ENCODE data around the gene ENDOG. TPM values are rescaled to one million over a fixed set of nuclear protein-coding genes. Genes with fewer than 3 reads are reported as not detected.
"Not testable (repeated sequence)": the region's sequence is repeated elsewhere in the genome, so short reads cannot be mapped to it uniquely, and the experiment has no call there.

ENDOG gene
- total and polyA plus RNA-seq, 2 donors, result 11.0 to 21.5 TPM

- no peak overlapping the region for H3K4me3 ChIP-seq (ENCODE audit: low read length in 2 of 2)
- H3K36me3 ChIP-seq (ENCODE audit: control insufficient read depth in 2 of 2, insufficient read depth in 2 of 2, low read length in 1 of 2), result peaks cover 7 to 28% of the 10 kb centered on the region in 2 donors
- peaks cover 2 to 12% of the 10 kb centered on the region in 2 donors for H3K4me1 ChIP-seq (ENCODE audit: control insufficient read depth in 2 of 2, insufficient read depth in 2 of 2, low read length in 2 of 2)
- no peak overlapping the region for H3K27ac ChIP-seq (ENCODE audit: low read depth in 1 of 2, low read length in 1 of 2)
- H3K27me3 ChIP-seq (ENCODE audit: control insufficient read depth in 2 of 2, insufficient read depth in 1 of 2, low read length in 1 of 2), result no peaks in the 10 kb centered on the region
- WGBS, result 96% methylated on average over 10 of the region's 10 CpGs
- DNase-seq (ENCODE audit: low read depth in 6 of 9, low spot score in 9 of 9), result no peak
- H3K9me3 ChIP-seq (ENCODE audit: control insufficient read depth in 2 of 2, insufficient read depth in 1 of 2, low read length in 1 of 2), result peaks cover 0 to 6% of the 10 kb centered on the region in 2 donors
These were observed 15.4 kb downstream of the ENDOG start for GRCh38 chr9:128833696-128834095.

DNA sequence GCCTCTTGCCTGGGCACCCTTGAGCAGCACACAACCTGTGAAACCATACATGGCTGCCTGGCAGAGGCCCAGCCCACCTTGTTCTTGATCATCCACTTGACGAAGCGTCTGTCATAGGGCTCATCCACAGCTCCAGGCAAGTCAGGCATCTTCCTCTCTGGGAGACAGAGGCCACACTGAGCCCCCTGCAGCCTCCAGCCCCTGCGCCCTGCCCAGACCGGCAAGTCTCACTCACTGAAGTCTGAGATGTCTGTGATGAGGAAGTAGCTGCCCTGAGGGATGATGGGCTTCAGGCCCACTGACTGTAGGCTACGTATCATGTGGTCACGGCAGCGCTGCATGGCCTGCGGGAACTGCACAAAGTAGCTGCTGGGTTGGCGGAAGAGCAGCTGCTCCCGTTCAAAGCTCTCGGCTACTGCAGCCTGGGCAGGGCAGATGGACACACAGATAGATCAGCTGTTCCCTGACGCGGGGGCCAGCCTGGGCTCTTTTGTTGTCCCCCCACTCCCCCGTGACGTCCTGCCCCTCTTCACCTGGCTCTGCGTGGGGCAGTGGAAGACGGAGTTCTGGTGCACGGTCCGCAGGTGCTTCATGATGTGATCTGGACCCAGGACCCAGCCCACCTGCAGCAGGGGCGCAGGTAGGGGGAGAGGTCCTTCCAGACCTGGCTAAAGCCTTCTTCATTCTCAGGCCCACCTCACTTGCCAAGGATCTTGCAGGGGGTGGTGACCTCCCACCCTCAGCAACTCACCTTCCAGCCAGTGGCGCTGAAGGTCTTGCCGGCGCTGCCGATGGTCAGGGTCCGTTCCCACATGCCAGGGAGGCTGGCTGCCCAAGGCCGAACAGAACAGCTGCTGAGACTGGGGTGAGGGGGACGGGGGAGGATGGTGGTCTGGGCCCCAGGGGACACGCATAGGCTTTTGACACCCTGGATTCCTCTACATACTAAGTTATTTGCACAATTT lies 17.2 kb downstream of the ENDOG start:
- Histone ChIP-seq H3K9me3 (ENCODE audit: control insufficient read depth in 2 of 2, insufficient read depth in 1 of 2, low read length in 1 of 2) (no peaks in the 10 kb centered on the region), H3K4me1 (ENCODE audit: control insufficient read depth in 2 of 2, insufficient read depth in 2 of 2, low read length in 2 of 2) (no peaks in the 10 kb centered on the region), H3K27ac (ENCODE audit: low read depth in 1 of 2, low read length in 1 of 2) (no peak overlapping the region), H3K27me3 (ENCODE audit: control insufficient read depth in 2 of 2, insufficient read depth in 1 of 2, low read length in 1 of 2) (no peaks in the 10 kb centered on the region), H3K4me3 (ENCODE audit: low read length in 2 of 2) (no peak overlapping the region), H3K36me3 (ENCODE audit: control insufficient read depth in 2 of 2, insufficient read depth in 2 of 2, low read length in 1 of 2) (peaks cover 7 to 28% of the 10 kb centered on the region in 2 donors)
- no peak for DNase-seq (ENCODE audit: low read depth in 6 of 9, low spot score in 9 of 9)
- WGBS, result 98% methylated on average over 28 of the region's 28 CpGs

GRCh38 chr9:128836509-128837145 lies 18.3 kb downstream of the ENDOG start:
- WGBS, result 94% methylated on average over 14 of the region's 14 CpGs
- no peak overlapping the region for H3K27ac ChIP-seq (ENCODE audit: low read depth in 1 of 2, low read length in 1 of 2)
- H3K4me3 ChIP-seq (ENCODE audit: low read length in 2 of 2), result no peak overlapping the region
- no peaks in the 10 kb centered on the region for H3K4me1 ChIP-seq (ENCODE audit: control insufficient read depth in 2 of 2, insufficient read depth in 2 of 2, low read length in 2 of 2)
- H3K36me3 ChIP-seq (ENCODE audit: control insufficient read depth in 2 of 2, insufficient read depth in 2 of 2, low read length in 1 of 2), result peaks cover 8 to 28% of the 10 kb centered on the region in 2 donors
- no peak for DNase-seq (ENCODE audit: low read depth in 6 of 9, low spot score in 9 of 9)
- no peaks in the 10 kb centered on the region for H3K27me3 ChIP-seq (ENCODE audit: control insufficient read depth in 2 of 2, insufficient read depth in 1 of 2, low read length in 1 of 2)
- H3K9me3 ChIP-seq (ENCODE audit: control insufficient read depth in 2 of 2, insufficient read depth in 1 of 2, low read length in 1 of 2), result no peaks in the 10 kb centered on the region

DNA sequence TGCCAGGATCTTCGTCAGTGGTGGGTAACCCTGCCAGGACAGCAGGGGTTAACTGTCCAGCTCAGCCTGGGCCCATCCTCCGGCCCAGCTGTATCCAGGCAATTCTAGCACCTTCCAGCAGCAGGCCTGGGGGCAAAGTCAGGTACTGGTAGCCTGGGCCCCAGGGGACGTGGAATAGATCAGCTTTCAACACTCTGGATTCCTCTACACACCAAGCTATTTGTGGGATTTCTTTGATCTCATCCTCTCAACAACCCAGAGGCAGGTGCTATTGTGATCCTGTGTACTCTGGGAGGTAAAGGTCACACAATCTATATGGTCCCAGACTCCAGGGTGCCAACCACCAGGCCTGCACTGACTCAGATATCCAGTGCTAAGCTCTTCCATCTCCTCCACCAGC lies 20.0 kb downstream of the ENDOG start:
- DNase-seq (ENCODE audit: low read depth in 6 of 9, low spot score in 9 of 9), result no peak
- Histone ChIP-seq H3K27ac (ENCODE audit: low read depth in 1 of 2, low read length in 1 of 2) (no peak overlapping the region), H3K36me3 (ENCODE audit: control insufficient read depth in 2 of 2, insufficient read depth in 2 of 2, low read length in 1 of 2) (peaks cover 11 to 30% of the 10 kb centered on the region in 2 donors), H3K4me1 (ENCODE audit: control insufficient read depth in 2 of 2, insufficient read depth in 2 of 2, low read length in 2 of 2) (no peaks in the 10 kb centered on the region), H3K27me3 (ENCODE audit: control insufficient read depth in 2 of 2, insufficient read depth in 1 of 2, low read length in 1 of 2) (no peaks in the 10 kb centered on the region), H3K4me3 (ENCODE audit: low read length in 2 of 2) (no peak overlapping the region), H3K9me3 (ENCODE audit: control insufficient read depth in 2 of 2, insufficient read depth in 1 of 2, low read length in 1 of 2) (no peaks in the 10 kb centered on the region)
- whole genome bisulfite sequencing, result 95% methylated on average over 3 of the region's 3 CpGs

DNA sequence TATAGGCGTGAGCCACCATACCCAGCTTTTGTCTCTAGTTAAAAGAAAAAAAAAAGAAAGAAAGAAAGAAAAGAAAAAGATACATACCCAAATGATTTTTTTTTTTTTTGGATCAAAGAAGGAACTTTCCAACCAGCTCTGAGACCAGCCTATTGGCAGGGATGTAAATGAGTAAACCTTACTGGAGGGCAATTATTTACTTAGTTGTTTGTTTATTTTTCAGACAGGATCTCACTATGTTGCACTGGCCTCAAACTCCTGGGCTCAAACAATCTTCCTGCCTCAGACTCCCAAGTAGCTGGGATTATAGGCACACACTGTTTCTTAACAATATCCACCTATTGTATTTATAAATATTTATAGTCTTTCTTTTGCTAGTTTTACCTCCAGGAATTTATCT lies 22.2 kb downstream of the ENDOG start:
- H3K36me3 ChIP-seq (ENCODE audit: control insufficient read depth in 2 of 2, insufficient read depth in 2 of 2, low read length in 1 of 2), result peaks cover 4 to 20% of the 10 kb centered on the region in 2 donors
- 97% methylated on average over 1 of the region's 1 CpG for WGBS

GRCh38 chr9:128841694-128842492 lies 23.6 kb downstream of the ENDOG start:
- no peak overlapping the region for H3K27ac ChIP-seq (ENCODE audit: low read depth in 1 of 2, low read length in 1 of 2)
- no peak for DNase-seq (ENCODE audit: low read depth in 6 of 9, low spot score in 9 of 9)
- no peak overlapping the region for H3K4me3 ChIP-seq (ENCODE audit: low read length in 2 of 2)
- H3K36me3 ChIP-seq (ENCODE audit: control insufficient read depth in 2 of 2, insufficient read depth in 2 of 2, low read length in 1 of 2), result peaks cover 5 to 13% of the 10 kb centered on the region in 2 donors
- peaks cover 0 to 3% of the 10 kb centered on the region in 2 donors for H3K9me3 ChIP-seq (ENCODE audit: control insufficient read depth in 2 of 2, insufficient read depth in 1 of 2, low read length in 1 of 2)
- H3K4me1 ChIP-seq (ENCODE audit: control insufficient read depth in 2 of 2, insufficient read depth in 2 of 2, low read length in 2 of 2), result peaks cover 2 to 4% of the 10 kb centered on the region in 2 donors
- no peaks in the 10 kb centered on the region for H3K27me3 ChIP-seq (ENCODE audit: control insufficient read depth in 2 of 2, insufficient read depth in 1 of 2, low read length in 1 of 2)
- 96% methylated on average over 12 of the region's 12 CpGs for WGBS

More for the DNA sequence above, 22.2 kb downstream of the ENDOG start:
- no peak for DNase-seq (ENCODE audit: low read depth in 6 of 9, low spot score in 9 of 9)
- Histone ChIP-seq H3K9me3 (ENCODE audit: control insufficient read depth in 2 of 2, insufficient read depth in 1 of 2, low read length in 1 of 2) (no peaks in the 10 kb centered on the region), H3K27ac (ENCODE audit: low read depth in 1 of 2, low read length in 1 of 2) (no peak overlapping the region), H3K4me1 (ENCODE audit: control insufficient read depth in 2 of 2, insufficient read depth in 2 of 2, low read length in 2 of 2) (no peaks in the 10 kb centered on the region), H3K4me3 (ENCODE audit: low read length in 2 of 2) (no peak overlapping the region), H3K27me3 (ENCODE audit: control insufficient read depth in 2 of 2, insufficient read depth in 1 of 2, low read length in 1 of 2) (no peaks in the 10 kb centered on the region)

DNA sequence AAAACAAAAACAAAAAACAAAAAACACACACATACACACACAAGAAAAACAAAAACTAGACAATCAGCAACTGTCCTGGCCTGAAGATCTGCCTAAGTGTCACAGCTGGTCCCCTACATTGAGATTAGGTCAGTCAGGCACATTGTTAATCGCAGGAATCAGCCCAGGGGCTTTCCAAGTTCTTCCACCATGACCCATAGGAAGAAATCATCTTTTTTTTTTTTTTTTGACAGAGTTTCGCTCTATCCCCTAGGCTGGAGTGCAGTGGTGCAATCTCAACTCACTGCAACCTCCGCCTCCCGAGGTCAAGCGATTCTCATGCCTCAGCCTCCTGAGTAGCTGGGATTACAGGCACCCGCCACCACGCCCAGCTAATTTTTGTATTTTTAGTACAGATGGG lies 24.9 kb downstream of the ENDOG start:
- not testable (repeated sequence) for H3K27me3 ChIP-seq (ENCODE audit: control insufficient read depth in 2 of 2, insufficient read depth in 1 of 2, low read length in 1 of 2)

GRCh38 chr9:128845186-128845931 lies 27.1 kb downstream of the ENDOG start:
- Histone ChIP-seq H3K4me1 (ENCODE audit: control insufficient read depth in 2 of 2, insufficient read depth in 2 of 2, low read length in 2 of 2) (peaks cover 2 to 11% of the 10 kb centered on the region in 2 donors), H3K36me3 (ENCODE audit: control insufficient read depth in 2 of 2, insufficient read depth in 2 of 2, low read length in 1 of 2) (peaks cover 5 to 7% of the 10 kb centered on the region in 2 donors), H3K27me3 (ENCODE audit: control insufficient read depth in 2 of 2, insufficient read depth in 1 of 2, low read length in 1 of 2) (no peaks in the 10 kb centered on the region), H3K4me3 (ENCODE audit: low read length in 2 of 2) (no peak overlapping the region), H3K27ac (ENCODE audit: low read depth in 1 of 2, low read length in 1 of 2) (peak overlapping the region in 1 of 2 donors; percentile 53), H3K9me3 (ENCODE audit: control insufficient read depth in 2 of 2, insufficient read depth in 1 of 2, low read length in 1 of 2) (peaks cover 0 to 22% of the 10 kb centered on the region in 2 donors)
- WGBS, result 95% methylated on average over 13 of the region's 13 CpGs
- DNase-seq (ENCODE audit: low read depth in 6 of 9, low spot score in 9 of 9), result peak in 1 of 9 donors; percentile 16

More for the DNA sequence above, 24.9 kb downstream of the ENDOG start:
- not testable (repeated sequence) for DNase-seq (ENCODE audit: low read depth in 6 of 9, low spot score in 9 of 9); H3K4me3 ChIP-seq (ENCODE audit: low read length in 2 of 2); H3K36me3 ChIP-seq (ENCODE audit: control insufficient read depth in 2 of 2, insufficient read depth in 2 of 2, low read length in 1 of 2); H3K27ac ChIP-seq (ENCODE audit: low read depth in 1 of 2, low read length in 1 of 2)
- 97% methylated on average over 7 of the region's 7 CpGs for WGBS
- Histone ChIP-seq H3K9me3 (ENCODE audit: control insufficient read depth in 2 of 2, insufficient read depth in 1 of 2, low read length in 1 of 2) (peaks cover 0 to 14% of the 10 kb centered on the region in 2 donors), H3K4me1 (ENCODE audit: control insufficient read depth in 2 of 2, insufficient read depth in 2 of 2, low read length in 2 of 2) (peaks cover 2 to 11% of the 10 kb centered on the region in 2 donors)
